Tibial artery (tissue), 4 donors: ENCODE results near the gene ERCC6L.

Source experiments
- DNase-seq, 2 donors: peaks; one replicate each; pipeline ENCODE4 v3.0.0-alpha.2; 2019
- H3K27ac ChIP-seq, 2 donors: fragments of 200-600 bp; sonication (generic) in 1 of 2; 1 replicate in 1 of 2; 2 replicates in 1 of 2; pipeline ENCODE4 v1.5.1; 2018 to 2019; ENCODE audit warnings: mild to moderate bottlenecking in 1 of 2
- H3K27me3 ChIP-seq, 2 donors: fragments of 200-600 bp; sonication (generic) in 1 of 2; one replicate each; pipeline versions ENCODE4 v1.5.1 to v1.6.0; 2016 to 2019
- H3K36me3 ChIP-seq, 3 donors: fragments of 200-600 bp; sonication (generic) in 2 of 3; one replicate each; pipeline ENCODE4 v1.5.1; 2016 to 2019; ENCODE audit warnings: mild to moderate bottlenecking in 2 of 3
- H3K4me1 ChIP-seq, 4 donors: fragments of 200-600 bp; sonication (generic) in 2 of 4; 1 replicate in 3 of 4; 2 replicates in 1 of 4; pipeline ENCODE4 v1.5.1; 2016 to 2019
- H3K4me3 ChIP-seq, 2 donors: fragments of 200-600 bp; sonication (generic) in 1 of 2; 1 replicate in 1 of 2; 2 replicates in 1 of 2; pipeline ENCODE4 v1.5.1; 2018 to 2019; ENCODE audit warnings: mild to moderate bottlenecking in 2 of 2
- H3K9me3 ChIP-seq, 3 donors: fragments of 200-600 bp; sonication (generic) in 1 of 3; one replicate each; pipeline ENCODE4 v1.5.1; 2016 to 2019
- intact Hi-C: fragments of 100-400 bp; cut with DNase I; formaldehyde crosslinking; loops from one replicate; pipeline ENCODE4 v1.15.0; 2023; ENCODE audit warnings: low total_unique reads
- TF ChIP-seq, protein P1 (sequence below), 2 experiments: fragments of 200-600 bp in 1 of 2; fragments of 450-650 bp in 1 of 2; IDR thresholded peaks; one replicate each; pipeline ENCODE4 v1.5.1; 2017 to 2019; ENCODE audit warnings: antibody characterized with exemption in 2 of 2, mild to moderate bottlenecking in 1 of 2, moderate library complexity in 1 of 2

The ERCC6L gene

DNA sequence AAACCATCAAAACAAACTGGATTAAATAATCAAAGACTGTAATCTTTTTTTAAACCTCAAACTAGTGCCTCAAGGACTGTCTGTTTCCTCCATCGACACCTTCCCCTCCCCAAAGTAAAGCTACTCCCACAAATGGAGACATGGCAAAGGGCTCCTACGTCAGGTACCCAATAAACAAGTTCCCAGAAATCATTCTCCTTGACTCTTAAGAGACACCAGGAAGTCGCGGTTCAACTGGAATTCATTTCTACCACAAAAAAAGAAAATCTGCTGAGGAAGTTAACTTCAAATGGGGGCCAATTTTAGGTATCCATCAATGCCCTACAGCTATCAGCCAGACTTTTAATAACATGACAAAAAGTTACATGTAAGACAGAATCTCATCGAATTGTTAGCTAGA is 35.7 kb upstream of the ERCC6L start:
- H3K36me3 ChIP-seq = peaks cover 0 to 65% (median 64%) of the 10 kb centered on the region in 3 donors
- no peak overlapping the region for H3K27ac ChIP-seq

GRCh38 chrX:72273718-72274117 is 34.9 kb upstream of the ERCC6L start:
- H3K4me3 ChIP-seq = no peak overlapping the region
- H3K36me3 ChIP-seq = peaks cover 0 to 73% (median 72%) of the 10 kb centered on the region in 3 donors
- no peaks in the 10 kb centered on the region for H3K9me3 ChIP-seq
- TF ChIP-seq, protein P1, sequence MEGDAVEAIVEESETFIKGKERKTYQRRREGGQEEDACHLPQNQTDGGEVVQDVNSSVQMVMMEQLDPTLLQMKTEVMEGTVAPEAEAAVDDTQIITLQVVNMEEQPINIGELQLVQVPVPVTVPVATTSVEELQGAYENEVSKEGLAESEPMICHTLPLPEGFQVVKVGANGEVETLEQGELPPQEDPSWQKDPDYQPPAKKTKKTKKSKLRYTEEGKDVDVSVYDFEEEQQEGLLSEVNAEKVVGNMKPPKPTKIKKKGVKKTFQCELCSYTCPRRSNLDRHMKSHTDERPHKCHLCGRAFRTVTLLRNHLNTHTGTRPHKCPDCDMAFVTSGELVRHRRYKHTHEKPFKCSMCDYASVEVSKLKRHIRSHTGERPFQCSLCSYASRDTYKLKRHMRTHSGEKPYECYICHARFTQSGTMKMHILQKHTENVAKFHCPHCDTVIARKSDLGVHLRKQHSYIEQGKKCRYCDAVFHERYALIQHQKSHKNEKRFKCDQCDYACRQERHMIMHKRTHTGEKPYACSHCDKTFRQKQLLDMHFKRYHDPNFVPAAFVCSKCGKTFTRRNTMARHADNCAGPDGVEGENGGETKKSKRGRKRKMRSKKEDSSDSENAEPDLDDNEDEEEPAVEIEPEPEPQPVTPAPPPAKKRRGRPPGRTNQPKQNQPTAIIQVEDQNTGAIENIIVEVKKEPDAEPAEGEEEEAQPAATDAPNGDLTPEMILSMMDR (IDR thresholded peaks at IDR 0.05) = no peak
- H3K4me1 ChIP-seq = peaks cover 0 to 22% (median 6%) of the 10 kb centered on the region in 4 donors
- no peaks in the 10 kb centered on the region for H3K27me3 ChIP-seq
- no peak overlapping the region for H3K27ac ChIP-seq
- intact Hi-C loops = no loop called here
- DNase-seq = no peak

More for the DNA sequence above, 35.7 kb upstream of the ERCC6L start:
- TF ChIP-seq, protein P1 (IDR thresholded peaks at IDR 0.05) = no peak
- Histone ChIP-seq H3K4me3 (no peak overlapping the region), H3K27me3 (no peaks in the 10 kb centered on the region), H3K4me1 (peaks cover 0 to 22% (median 6%) of the 10 kb centered on the region in 4 donors), H3K9me3 (no peaks in the 10 kb centered on the region)
- intact Hi-C loops = no loop called here
- no peak for DNase-seq

GRCh38 chrX:72272868-72273267 is 34.0 kb upstream of the ERCC6L start:
- Histone ChIP-seq H3K36me3 (peaks cover 0 to 81% (median 80%) of the 10 kb centered on the region in 3 donors), H3K9me3 (no peaks in the 10 kb centered on the region), H3K27ac (no peak overlapping the region), H3K4me1 (peaks cover 0 to 22% (median 6%) of the 10 kb centered on the region in 4 donors), H3K27me3 (no peaks in the 10 kb centered on the region), H3K4me3 (no peak overlapping the region)
- no peak for DNase-seq
- TF ChIP-seq, protein P1 (IDR thresholded peaks at IDR 0.05) = no peak
- intact Hi-C loops = no loop called here

DNA sequence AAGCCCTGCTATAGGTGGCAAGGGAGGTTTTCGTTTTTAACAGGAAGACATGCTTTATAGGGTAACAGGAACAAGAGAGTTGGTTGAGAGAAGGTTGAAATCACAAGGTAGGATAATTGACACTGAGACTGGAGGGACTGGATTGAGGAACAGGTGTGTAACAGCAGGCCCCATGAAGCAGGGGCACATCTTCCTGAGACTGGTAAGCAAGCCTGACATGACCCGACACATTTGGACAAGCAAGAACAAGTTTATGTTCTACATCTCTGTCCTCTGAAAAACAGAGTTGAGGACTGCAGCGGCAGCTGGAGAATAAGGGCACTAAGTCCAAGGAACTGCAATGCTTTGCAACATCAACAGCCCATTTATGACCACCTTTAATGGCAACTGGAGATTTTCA is 33.0 kb upstream of the ERCC6L start:
- H3K4me3 ChIP-seq = no peak overlapping the region
- H3K9me3 ChIP-seq = no peaks in the 10 kb centered on the region
- DNase-seq = no peak
- no peaks in the 10 kb centered on the region for H3K27me3 ChIP-seq
- peaks cover 0 to 91% (median 88%) of the 10 kb centered on the region in 3 donors for H3K36me3 ChIP-seq
- H3K4me1 ChIP-seq = peaks cover 0 to 22% (median 6%) of the 10 kb centered on the region in 4 donors
- intact Hi-C loops = no loop called here
- no peak overlapping the region for H3K27ac ChIP-seq
- TF ChIP-seq, protein P1 (IDR thresholded peaks at IDR 0.05) = no peak

GRCh38 chrX:72271091-72271788 is 32.4 kb upstream of the ERCC6L start:
- Histone ChIP-seq H3K4me1 (peaks cover 0 to 22% (median 5%) of the 10 kb centered on the region in 4 donors), H3K27ac (no peak overlapping the region), H3K4me3 (no peak overlapping the region), H3K9me3 (no peaks in the 10 kb centered on the region), H3K36me3 (peaks cover 0 to 97% (median 90%) of the 10 kb centered on the region in 3 donors), H3K27me3 (no peaks in the 10 kb centered on the region)
- no peak for DNase-seq
- intact Hi-C loops = no loop called here
- TF ChIP-seq, protein P1 (IDR thresholded peaks at IDR 0.05) = no peak
